Prostate gland (tissue), 2 donors: ENCODE measurements around the gene DBT. TPM values are rescaled to one million over a fixed set of nuclear protein-coding genes. Genes with fewer than 3 reads are reported as not detected.

Source experiments
- DNase-seq: peaks from one replicate; pipeline ENCODE4 v3.0.0-alpha.2; 2019; ENCODE audit warnings: low spot score
- H3K27ac ChIP-seq, 2 donors: fragments of 200-600 bp; sonication (generic); 2 replicates each; pipeline ENCODE4 v1.5.1; 2017 to 2019
- H3K27me3 ChIP-seq: fragments of 200-600 bp; sonication (generic); replicated peaks from 2 replicates; pipeline ENCODE4 v1.5.1; 2019; ENCODE audit not compliant: insufficient read depth
- H3K36me3 ChIP-seq, 2 donors: fragments of 200-600 bp; sonication (generic); 1 replicate in 1 of 2; 2 replicates in 1 of 2; pipeline versions ENCODE4 v1.5.1 to v1.8.1; 2017 to 2019
- H3K4me1 ChIP-seq: fragments of 200-600 bp; sonication (generic); replicated peaks from 2 replicates; pipeline ENCODE4 v1.5.1; 2019
- H3K4me3 ChIP-seq, 2 donors: fragments of 200-600 bp; sonication (generic); 2 replicates each; pipeline ENCODE4 v1.5.1; 2017 to 2019
- H3K9me3 ChIP-seq: fragments of 200-600 bp; sonication (generic); 2 replicates; pipeline ENCODE4 v1.5.1; 2017
- CTCF ChIP-seq, 4 experiments: fragments of 200-600 bp in 2 of 4; fragments of 450-650 bp in 2 of 4; sonication (generic) in 2 of 4; IDR thresholded peaks; 1 replicate in 3 of 4; 2 replicates in 1 of 4; pipeline ENCODE4 v1.5.1; 2016 to 2019; ENCODE audit warnings: antibody characterized with exemption in 4 of 4, mild to moderate bottlenecking in 2 of 4, moderate library complexity in 2 of 4
- POLR2A ChIP-seq: fragments of 450-650 bp; IDR thresholded peaks from one replicate; pipeline ENCODE4 v1.6.1; 2016; ENCODE audit warnings: antibody characterized with exemption, mild to moderate bottlenecking
- POLR2AphosphoS5 ChIP-seq: sonication (generic); formaldehyde crosslinking; IDR thresholded peaks from one replicate; pipeline ENCODE4 v1.6.1; 2017; ENCODE audit warnings: antibody characterized with exemption
- WGBS: methylation state at CpG from one replicate; pipeline ENCODE4 v1.1.5; 2018; 5-methylcytosine and 5-hydroxymethylcytosine counted together
- intact Hi-C: fragments of 100-400 bp; cut with DNase I; formaldehyde crosslinking; loops from one replicate; pipeline ENCODE4 v1.14.2; 2022
- total RNA-seq, 2 donors: library from RNA; depleted of rRNA; stranded (reverse); fragments of >200 nt; gene quantifications; one replicate each; pipeline ENCODE4 v1.1.0, GENCODE V29; 2016

The DBT gene
- total RNA-seq, 2 donors from 2014 or later, result 7.6 to 17.3 TPM

DNA sequence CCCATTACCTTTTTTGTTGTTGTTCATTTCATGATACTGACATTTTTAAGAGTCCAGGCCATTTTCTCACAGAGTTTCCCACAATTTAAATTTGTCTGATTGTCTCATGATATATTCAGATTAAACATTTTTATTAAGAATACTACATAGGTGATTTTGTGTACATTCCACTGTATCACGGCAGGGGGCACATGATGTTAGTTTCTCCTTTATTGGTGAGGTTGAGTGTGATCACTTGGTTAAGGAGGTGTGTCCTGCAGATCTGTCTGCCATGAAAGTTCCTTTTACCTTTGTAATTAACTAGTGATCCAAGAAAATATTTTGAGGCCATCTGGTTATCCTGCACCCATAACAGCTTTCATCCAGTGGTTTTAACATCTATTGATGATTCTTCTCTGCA, 28.2 kb upstream of the DBT start:
- intact Hi-C loops, result no loop called here
- TF ChIP-seq CTCF (IDR thresholded peaks at IDR 0.05), result peak in 1 of 4 experiments; percentile 19
- no peak for TF ChIP-seq POLR2A
- Histone ChIP-seq H3K4me3 (no peak overlapping the region), H3K27ac (no peak overlapping the region), H3K9me3 (no peaks in the 10 kb centered on the region), H3K4me1 (no peaks in the 10 kb centered on the region), H3K36me3 (peaks cover 5 to 9% of the 10 kb centered on the region in 2 donors), H3K27me3 (no peaks in the 10 kb centered on the region)
- no peak for DNase-seq
- 43% methylated on average over 1 of the region's 1 CpG for WGBS

DNA sequence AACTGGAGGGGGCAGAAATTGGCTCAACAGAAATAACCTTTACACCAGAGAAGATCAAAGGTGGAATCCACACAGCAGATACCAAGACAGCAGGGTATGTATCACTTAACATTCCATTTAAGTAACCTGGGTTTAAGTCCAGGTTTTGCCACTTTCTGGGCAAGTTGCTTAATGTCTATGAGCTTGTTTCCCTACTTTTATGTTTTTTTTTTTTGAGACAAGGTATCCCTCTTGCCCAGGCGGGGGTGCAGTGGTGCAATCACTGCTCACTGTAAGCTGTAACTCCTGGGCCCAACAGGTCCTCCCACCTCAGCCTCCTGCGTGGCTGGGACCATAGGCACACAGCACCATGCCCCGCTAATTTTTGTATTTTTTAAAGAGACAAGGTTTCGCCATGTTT, 18.6 kb upstream of the DBT start:
- intact Hi-C loops, result loop anchor here (10.0 kb wide), 1 partner anchor 233 kb away; a partner anchor contains a TSS
- H3K27ac ChIP-seq, result no peak overlapping the region
- H3K36me3 ChIP-seq, result no peaks in the 10 kb centered on the region
- WGBS, result 95% methylated on average over 4 of the region's 4 CpGs
- TF ChIP-seq POLR2AphosphoS5 (no peak), CTCF (IDR thresholded peaks at IDR 0.05) (no peak), POLR2A (no peak)
- H3K4me3 ChIP-seq, result no peak overlapping the region
- H3K4me1 ChIP-seq, result peaks cover 4% of the 10 kb centered on the region
- DNase-seq, result no peak
- H3K9me3 ChIP-seq, result no peaks in the 10 kb centered on the region
- no peaks in the 10 kb centered on the region for H3K27me3 ChIP-seq

DNA sequence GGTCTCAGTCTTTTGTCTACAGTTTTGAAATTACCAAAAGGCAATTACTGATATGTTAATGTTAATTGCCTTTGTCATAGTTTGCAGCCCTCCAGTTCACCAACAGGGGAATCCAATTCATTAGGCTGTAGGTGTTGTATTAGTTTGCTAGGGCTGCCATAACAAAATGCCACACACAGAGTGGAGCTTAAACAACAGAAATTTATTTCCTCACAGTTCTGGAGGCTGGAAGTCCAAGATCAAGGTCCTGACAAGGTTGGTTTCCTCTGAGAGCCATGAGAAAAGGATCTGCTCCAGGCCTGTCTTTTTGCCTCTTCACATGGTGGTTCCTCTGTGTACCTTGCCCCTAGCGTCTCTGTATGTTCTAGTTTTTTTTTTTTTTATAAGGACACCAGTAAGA, 17.6 kb upstream of the DBT start:
- TF ChIP-seq POLR2AphosphoS5 (no peak), POLR2A (no peak), CTCF (IDR thresholded peaks at IDR 0.05) (no peak)
- Histone ChIP-seq H3K4me3 (peak overlapping the region; percentile 81 to 86), H3K4me1 (peaks cover 4% of the 10 kb centered on the region), H3K27me3 (no peaks in the 10 kb centered on the region), H3K9me3 (no peaks in the 10 kb centered on the region), H3K27ac (no peak overlapping the region), H3K36me3 (no peaks in the 10 kb centered on the region)
- WGBS, result 72% methylated on average over 1 of the region's 1 CpG
- DNase-seq, result no peak
- intact Hi-C loops, result loop anchor here (2.0 to 10.0 kb wide), 2 partner anchors 84 to 232 kb away; a partner anchor contains a TSS

- no peaks in the 10 kb centered on the region for H3K27me3 ChIP-seq
- no peaks in the 10 kb centered on the region for H3K9me3 ChIP-seq
- peak; percentile 22 for DNase-seq
- H3K4me3 ChIP-seq, result peak overlapping the region; percentile 81 to 86
- H3K36me3 ChIP-seq, result no peaks in the 10 kb centered on the region
- intact Hi-C loops, result loop anchor here (2.0 to 10.0 kb wide), 2 partner anchors 84 to 232 kb away; a partner anchor contains a TSS
- TF ChIP-seq POLR2AphosphoS5 (no peak), CTCF (IDR thresholded peaks at IDR 0.05) (no peak), POLR2A (no peak)
- peaks cover 4% of the 10 kb centered on the region for H3K4me1 ChIP-seq
- 2% methylated on average over 8 of the region's 8 CpGs for WGBS
- peak overlapping the region; percentile 79 to 81 for H3K27ac ChIP-seq
These were observed 17.1 kb upstream of the DBT start for GRCh38 chr1:100266741-100267140.
